Measurements from ENCODE around the gene BTNL8.
"Not testable (repeated sequence)": the region's sequence is repeated elsewhere in the genome, so short reads cannot be mapped to it uniquely, and the experiment has no call there.

DNA sequence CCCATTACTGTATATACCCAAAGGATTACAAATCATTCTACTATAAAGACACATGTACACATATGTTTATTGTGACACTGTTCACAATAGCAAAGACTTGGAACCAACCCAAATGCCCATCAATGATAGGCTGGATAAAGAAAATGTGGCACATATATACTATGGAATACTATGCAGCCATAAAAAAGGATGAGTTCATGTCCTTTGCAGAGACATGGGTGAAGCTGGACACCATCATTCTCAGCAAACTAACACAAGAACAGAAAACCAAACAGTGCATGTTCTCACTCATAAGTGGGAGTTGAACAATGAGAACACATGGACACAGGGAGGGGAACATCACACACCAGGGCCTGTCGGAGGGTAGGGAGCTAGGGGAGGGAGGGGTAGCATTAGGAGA lies 3.6 kb upstream of the BTNL8 start:
- TF ChIP-seq EZH2phosphoT487 (IDR thresholded peaks at IDR 0.05; ENCODE audit: insufficient read depth, low read depth); EZH2 (IDR thresholded peaks at IDR 0.05; ENCODE audit: insufficient read depth, poor library complexity, severe bottlenecking): not testable (repeated sequence)
